HG03571 (cell line): ENCODE results near the gene ATP8B2.
"Not testable (repeated sequence)": the region's sequence is repeated elsewhere in the genome, so short reads cannot be mapped to it uniquely, and the experiment has no call there.

Experiments used
- ATAC-seq: cut with Tn5 transposase; IDR thresholded peaks from one replicate; pipeline ENCODE4 v1.9.1; 2021; ENCODE audit not compliant: unreplicated experiment

ATP8B2 gene

GRCh38 chr1:154324241-154324640 is 1.1 kb upstream of the ATP8B2 start:
- ATAC-seq = no peak

- ATAC-seq = no peak
These were observed 539 bp downstream of the ATP8B2 start for GRCh38 chr1:154325583-154326545.

DNA sequence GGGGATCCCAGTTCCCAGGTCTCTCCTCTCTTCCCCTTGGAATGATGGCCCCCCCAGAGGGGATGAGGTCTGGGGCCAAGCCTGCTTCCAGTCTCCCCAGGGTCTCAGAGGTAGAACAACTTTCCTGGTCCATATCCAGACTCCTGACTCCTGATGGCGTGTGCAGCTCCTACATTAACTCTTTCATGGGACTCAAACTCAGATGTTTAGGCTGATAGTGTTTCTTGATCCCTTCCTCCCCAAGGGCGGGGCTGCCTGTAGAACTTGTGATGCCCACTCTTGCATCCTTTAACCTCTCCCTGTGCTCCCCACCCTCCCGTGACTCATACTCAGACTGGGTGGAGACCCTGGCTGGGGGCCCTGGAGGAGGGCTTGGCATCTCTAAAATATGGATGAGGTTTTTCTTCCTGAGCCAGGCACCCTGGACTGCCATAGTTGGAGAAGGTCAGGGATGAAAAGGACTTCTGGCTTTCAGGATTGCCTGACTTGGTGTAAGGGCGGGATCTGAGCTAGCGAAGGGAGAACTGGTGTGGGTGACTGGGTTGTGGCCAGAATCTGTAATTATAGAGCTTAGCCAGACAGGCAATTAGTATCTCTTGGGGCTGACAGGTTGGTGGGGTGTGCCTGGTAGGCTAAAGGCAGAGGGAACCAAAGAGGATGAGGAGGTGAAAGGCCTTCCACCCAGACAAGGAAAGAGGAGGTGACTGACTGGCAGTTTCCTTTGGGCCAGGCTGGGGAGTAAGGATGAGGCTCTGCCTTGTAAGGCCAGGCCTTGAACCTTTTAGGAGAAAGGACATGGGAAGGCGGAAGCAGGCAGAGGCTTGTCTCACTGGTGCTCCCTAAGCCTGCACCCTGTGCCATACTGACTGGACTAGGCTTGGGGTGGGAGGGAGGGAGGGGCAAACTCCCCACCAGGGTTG is 1.5 kb downstream of the ATP8B2 start:
- ATAC-seq = no peak

GRCh38 chr1:154327466-154328317 is 2.4 kb downstream of the ATP8B2 start:
- no peak for ATAC-seq

DNA sequence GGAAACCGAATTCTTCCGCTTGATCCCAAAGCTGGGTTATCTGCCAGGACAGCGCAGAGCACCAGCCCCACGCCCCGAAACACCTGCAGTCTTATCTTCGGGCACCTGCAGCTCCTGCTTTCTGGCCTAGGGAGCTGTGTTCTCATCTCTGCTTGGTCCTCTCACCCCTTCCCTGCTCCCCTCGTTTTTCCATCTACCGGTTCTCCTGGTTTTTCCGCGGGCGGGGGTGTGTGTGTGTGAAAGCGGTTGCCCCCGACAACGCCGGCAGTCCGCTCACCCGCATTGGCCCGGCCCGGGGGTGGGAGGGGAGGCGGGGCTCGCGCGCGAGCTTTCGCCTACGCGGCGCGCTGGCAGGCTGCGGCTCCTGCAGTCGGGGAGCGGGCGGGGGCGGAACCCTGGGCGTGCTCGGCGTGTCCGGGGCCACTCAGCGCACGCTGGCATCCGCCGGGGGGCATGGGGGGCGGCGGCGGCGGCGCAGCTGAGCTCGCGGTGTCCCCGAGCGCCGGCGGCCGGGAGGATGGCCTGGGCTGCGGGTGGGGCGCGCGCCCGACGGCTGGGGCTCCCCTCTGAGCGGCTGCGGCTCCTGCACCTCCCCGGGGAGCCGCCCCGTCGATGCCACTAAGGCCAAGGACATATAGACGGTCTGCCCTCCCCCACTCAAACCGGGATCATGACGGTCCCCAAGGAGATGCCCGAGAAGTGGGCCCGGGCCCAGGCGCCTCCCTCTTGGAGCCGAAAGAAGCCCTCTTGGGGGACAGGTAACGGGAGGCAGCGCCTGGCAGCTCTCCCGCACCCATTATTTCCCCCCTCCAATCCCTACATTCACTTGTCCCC is 3.2 kb downstream of the ATP8B2 start:
- peak; percentile 45 for ATAC-seq

DNA sequence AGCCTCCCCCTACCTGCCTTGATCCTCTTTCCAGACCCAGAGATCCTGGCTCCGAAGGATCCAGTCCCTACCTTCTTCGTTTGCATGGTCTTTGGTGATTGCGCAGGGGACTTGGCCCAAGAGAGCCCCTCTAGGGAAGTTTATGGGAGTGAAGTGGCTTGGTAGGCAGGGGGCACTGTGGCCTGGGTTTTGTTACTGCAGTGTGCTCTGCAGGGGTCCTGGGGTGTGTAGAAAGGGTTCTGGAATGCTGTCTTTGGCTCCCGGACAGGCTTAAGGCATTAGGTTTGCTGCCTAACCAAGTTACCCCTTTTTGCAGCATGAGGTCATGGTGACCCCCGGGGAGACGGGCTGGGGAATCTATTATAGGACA is 3.8 kb downstream of the ATP8B2 start:
- ATAC-seq = no peak

GRCh38 chr1:154329551-154330131 is 4.3 kb downstream of the ATP8B2 start:
- no peak for ATAC-seq

- ATAC-seq = no peak
These were observed 5.3 kb downstream of the ATP8B2 start for GRCh38 chr1:154330669-154331068.

DNA sequence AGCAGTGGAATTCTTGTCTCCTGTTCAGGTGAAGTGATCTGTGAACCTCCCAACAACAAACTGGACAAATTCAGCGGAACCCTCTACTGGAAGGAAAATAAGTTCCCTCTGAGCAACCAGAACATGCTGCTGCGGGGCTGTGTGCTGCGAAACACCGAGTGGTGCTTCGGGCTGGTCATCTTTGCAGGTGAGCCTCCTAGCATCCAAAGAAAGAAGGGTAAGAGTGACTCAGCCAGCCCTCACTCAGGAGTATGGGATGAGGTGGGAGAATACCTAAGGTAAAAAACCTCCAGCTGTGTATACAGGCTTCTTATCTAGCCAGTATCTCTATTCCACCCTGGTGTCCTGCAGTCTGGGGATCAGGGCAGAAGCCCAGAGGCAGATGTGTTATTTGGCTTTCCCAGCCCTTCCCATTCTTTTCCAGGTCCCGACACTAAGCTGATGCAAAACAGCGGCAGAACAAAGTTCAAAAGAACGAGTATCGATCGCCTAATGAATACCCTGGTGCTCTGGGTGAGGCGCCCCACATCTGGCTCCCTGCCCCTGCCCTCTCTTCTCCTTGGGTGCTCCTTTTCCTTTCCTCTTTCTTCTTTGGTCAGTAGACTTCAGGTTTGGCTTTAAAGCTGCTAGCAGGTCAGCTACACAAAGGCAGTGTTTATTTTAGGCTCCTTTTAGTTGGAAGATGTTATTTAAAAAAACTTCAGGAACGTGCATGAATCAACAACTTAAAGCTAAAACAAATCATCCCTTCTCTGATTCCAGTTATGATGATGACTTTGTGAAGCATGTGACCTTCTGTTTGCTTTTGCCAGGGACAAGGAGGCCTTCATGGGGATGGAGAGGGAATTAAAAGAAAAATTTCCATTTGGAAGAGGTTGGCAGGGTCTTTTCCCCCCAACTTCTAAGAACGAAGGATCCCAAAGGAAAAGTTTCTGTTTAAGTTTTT is 9.0 kb downstream of the ATP8B2 start:
- ATAC-seq = no peak

GRCh38 chr1:154335025-154335714 is 9.8 kb downstream of the ATP8B2 start:
- peak; percentile 69 for ATAC-seq

DNA sequence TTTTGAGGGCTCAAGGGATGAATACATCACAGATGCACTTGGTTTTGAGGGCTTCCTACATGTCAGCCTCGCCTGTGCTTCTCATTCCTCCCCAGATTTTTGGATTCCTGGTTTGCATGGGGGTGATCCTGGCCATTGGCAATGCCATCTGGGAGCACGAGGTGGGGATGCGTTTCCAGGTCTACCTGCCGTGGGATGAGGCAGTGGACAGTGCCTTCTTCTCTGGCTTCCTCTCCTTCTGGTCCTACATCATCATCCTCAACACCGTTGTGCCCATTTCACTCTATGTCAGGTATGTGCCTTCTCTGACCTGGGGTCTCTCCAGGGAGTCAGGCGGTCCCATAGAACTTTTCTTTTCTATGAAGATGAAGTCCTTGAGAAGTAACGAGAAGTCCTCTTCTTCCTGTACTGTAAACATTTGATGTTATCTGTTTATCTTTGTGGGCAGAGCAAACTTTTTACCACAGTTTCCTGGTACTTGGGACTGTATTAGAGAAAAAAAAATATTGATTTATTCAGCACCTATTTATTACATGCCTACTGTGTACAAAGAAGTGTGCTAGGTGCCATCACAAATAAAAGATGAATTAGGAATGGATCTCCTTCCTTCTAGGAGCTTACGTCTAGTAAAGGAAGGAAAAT is 12.0 kb downstream of the ATP8B2 start:
- no peak for ATAC-seq

GRCh38 chr1:154338875-154339274 is 13.6 kb downstream of the ATP8B2 start:
- ATAC-seq = no peak

DNA sequence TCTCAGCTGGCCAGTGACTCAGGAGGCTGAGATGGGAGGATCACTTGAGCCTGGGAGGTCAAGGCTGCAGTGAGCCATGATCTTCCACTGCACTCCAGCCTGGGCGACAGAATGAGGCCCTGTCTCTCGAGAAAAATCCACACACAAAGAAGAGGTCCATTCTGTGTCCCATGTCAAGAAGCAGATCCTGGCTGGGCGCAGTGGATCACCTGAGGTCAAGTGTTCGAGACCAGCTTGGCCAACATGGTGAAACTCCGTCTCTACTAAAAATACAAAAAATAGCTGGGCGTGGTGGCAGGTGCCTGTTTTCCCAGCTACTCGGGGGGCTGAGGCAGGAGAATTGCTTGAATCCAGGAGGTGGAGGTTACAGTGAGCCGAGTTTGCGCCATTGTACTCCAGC is 16.0 kb downstream of the ATP8B2 start:
- not testable (repeated sequence) for ATAC-seq

- ATAC-seq = no peak
These were observed 16.8 kb downstream of the ATP8B2 start for GRCh38 chr1:154342132-154342531.

DNA sequence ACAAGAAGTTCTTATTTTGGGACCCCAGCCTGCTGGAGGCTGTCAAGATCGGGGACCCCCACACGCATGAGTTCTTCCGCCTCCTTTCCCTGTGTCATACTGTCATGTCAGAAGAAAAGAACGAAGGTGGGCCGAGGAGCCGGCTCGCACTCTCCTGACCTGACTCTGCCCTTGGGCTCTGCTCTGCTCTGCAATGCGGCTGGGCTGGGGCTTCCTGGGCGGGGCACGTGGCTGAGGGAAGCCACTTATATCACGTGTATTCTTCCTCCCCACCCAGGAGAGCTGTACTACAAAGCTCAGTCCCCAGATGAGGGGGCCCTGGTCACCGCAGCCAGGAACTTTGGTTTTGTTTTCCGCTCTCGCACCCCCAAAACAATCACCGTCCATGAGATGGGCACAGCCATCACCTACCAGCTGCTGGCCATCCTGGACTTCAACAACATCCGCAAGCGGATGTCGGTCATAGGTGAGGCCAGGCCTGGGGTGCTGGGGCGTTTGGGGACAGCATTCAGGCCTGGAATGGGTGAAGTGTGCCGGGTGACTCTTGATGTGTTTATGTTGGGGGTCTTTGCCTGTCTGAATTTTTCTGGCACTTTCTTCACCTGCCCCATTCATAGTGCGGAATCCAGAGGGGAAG is 17.6 kb downstream of the ATP8B2 start:
- ATAC-seq = no peak

DNA sequence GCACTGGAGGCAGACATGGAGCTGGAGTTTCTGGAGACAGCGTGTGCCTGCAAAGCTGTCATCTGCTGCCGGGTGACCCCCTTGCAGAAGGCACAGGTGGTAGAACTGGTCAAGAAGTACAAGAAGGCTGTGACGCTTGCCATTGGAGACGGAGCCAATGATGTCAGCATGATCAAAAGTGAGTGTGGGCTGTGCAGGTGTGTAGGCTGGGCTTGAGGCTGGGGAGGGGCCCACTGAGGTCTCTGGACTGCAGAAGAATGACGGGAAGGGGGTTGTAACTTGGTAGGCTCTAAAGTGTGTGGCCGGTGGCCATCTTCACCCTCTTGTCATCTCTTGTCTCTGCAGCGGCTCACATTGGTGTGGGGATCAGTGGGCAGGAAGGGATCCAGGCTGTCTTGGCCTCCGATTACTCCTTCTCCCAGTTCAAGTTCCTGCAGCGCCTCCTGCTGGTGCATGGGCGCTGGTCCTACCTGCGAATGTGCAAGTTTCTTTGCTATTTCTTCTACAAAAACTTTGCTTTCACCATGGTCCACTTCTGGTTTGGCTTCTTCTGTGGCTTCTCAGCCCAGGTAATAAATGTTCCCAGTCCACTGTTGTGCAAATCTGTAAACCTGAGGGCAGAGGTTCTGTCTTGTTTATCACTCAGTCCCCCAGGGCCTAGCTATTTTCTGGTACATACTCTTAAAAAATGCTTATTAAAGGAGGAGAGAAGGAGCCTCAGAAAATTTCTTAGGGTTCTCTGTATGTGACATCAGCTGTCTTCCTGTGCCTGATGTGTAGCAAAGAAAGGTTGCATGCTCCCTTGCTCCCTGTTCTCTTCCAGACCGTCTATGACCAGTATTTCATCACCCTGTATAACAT is 19.9 kb downstream of the ATP8B2 start:
- no peak for ATAC-seq
